ENCODE results near the gene IL17RE. TPM values are rescaled to one million over a fixed set of nuclear protein-coding genes. Genes with fewer than 3 reads are reported as not detected.

IL17RE gene
- total and polyA plus RNA-seq, 9 of the 15 experiments (the other 6 are each of a cell fraction or from before 2014, with no cell fraction given): 0.32 to 1.9 (median 0.51) TPM; not detected in 4

DNA sequence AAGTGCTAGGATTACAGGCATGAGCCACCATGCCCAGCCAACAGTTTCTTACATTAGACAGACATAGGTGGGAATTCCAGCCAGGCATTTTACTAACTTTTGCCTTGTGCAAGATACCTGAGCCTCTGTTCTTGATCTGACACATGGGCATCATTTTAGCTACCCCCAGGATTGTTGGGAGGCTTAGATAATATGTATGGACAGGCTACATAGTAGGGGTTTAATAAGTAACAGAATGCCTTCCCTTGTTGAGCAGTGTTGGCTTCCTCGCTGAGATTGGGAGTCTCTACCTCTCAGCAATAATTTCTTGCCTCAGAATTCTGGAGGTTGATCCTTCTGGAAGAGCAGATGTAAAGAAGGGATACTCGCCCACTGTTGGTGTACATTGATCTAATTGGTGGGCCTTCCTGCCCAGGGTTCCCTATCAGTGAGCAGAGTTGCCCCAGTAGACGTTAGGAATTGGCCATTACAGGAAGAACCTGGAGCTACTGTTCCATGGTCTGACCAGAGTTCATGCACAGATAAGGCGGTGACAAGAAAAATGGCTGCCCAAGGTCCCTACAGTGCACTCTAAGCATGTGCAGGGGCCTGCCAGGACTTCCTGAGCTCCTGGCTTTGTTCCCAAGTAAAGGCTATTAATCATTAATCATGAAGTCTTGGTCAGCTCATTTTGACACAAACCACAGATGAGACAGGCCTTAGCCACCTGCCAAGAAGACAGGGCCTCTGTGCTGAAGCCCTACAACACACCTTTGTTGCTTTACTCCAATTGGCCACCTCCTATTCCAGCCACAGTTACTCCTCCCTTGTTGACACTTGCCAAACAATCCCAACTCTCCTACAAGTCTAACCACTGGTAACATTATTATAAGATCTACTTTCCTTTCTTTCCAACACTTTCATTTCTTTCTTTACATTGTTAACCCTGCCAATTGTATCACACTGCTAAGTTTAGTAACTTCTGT lies 5.0 kb upstream of the IL17RE start (continued):
- TF ChIP-seq, protein P1, sequence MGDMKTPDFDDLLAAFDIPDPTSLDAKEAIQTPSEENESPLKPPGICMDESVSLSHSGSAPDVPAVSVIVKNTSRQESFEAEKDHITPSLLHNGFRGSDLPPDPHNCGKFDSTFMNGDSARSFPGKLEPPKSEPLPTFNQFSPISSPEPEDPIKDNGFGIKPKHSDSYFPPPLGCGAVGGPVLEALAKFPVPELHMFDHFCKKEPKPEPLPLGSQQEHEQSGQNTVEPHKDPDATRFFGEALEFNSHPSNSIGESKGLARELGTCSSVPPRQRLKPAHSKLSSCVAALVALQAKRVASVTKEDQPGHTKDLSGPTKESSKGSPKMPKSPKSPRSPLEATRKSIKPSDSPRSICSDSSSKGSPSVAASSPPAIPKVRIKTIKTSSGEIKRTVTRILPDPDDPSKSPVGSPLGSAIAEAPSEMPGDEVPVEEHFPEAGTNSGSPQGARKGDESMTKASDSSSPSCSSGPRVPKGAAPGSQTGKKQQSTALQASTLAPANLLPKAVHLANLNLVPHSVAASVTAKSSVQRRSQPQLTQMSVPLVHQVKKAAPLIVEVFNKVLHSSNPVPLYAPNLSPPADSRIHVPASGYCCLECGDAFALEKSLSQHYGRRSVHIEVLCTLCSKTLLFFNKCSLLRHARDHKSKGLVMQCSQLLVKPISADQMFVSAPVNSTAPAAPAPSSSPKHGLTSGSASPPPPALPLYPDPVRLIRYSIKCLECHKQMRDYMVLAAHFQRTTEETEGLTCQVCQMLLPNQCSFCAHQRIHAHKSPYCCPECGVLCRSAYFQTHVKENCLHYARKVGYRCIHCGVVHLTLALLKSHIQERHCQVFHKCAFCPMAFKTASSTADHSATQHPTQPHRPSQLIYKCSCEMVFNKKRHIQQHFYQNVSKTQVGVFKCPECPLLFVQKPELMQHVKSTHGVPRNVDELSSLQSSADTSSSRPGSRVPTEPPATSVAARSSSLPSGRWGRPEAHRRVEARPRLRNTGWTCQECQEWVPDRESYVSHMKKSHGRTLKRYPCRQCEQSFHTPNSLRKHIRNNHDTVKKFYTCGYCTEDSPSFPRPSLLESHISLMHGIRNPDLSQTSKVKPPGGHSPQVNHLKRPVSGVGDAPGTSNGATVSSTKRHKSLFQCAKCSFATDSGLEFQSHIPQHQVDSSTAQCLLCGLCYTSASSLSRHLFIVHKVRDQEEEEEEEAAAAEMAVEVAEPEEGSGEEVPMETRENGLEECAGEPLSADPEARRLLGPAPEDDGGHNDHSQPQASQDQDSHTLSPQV (IDR thresholded peaks at IDR 0.05): peak; percentile 95
- TF ChIP-seq GATAD2B (IDR thresholded peaks at IDR 0.05; ENCODE audit: borderline replicate concordance): no peak
- no peak for TF ChIP-seq ZNF24 (IDR thresholded peaks at IDR 0.05)
- TF ChIP-seq, protein P2, sequence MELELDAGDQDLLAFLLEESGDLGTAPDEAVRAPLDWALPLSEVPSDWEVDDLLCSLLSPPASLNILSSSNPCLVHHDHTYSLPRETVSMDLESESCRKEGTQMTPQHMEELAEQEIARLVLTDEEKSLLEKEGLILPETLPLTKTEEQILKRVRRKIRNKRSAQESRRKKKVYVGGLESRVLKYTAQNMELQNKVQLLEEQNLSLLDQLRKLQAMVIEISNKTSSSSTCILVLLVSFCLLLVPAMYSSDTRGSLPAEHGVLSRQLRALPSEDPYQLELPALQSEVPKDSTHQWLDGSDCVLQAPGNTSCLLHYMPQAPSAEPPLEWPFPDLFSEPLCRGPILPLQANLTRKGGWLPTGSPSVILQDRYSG (tag; conservative IDR thresholded peaks at IDR 0.05; ENCODE audit: low read depth): peak; percentile 86
- TF ChIP-seq KHSRP (IDR thresholded peaks at IDR 0.05): no peak
- TF ChIP-seq, protein P3, sequence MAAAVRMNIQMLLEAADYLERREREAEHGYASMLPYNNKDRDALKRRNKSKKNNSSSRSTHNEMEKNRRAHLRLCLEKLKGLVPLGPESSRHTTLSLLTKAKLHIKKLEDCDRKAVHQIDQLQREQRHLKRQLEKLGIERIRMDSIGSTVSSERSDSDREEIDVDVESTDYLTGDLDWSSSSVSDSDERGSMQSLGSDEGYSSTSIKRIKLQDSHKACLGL (CRISPR knock-in tag; IDR thresholded peaks at IDR 0.05; ENCODE audit: borderline replicate concordance, poor library complexity, severe bottlenecking): no peak
- TF ChIP-seq ARID3A (IDR thresholded peaks at IDR 0.05; ENCODE audit: borderline replicate concordance, low read depth, low read length): no peak
- TF ChIP-seq CREBBP (IDR thresholded peaks at IDR 0.05; ENCODE audit: low read depth, low read length): no peak
- 0 out of 2 replicates have a peak, but pooled peaks have one; percentile 62 for TF ChIP-seq ZKSCAN8 (CRISPR knock-in tag; IDR thresholded peaks at IDR 0.05)
- TF ChIP-seq TRIM24 (IDR thresholded peaks at IDR 0.05): 0 out of 4 replicates have a peak, but pooled peaks of 1 of the 2 experiments have one; percentile 10
- no peak for TF ChIP-seq ZNF212 (CRISPR knock-in tag; IDR thresholded peaks at IDR 0.05)
- 0 out of 2 replicates have a peak, but pooled peaks have one; percentile 27 for TF ChIP-seq MXI1 (IDR thresholded peaks at IDR 0.05; ENCODE audit: low read depth, low read length)
- TF ChIP-seq SMAD4 (CRISPR knock-in tag; conservative IDR thresholded peaks at IDR 0.05): peak; percentile 73
- TF ChIP-seq RBM34 (IDR thresholded peaks at IDR 0.05; ENCODE audit: borderline replicate concordance, insufficient read depth, low read length): no peak
- TF ChIP-seq ZNF668 (CRISPR knock-in tag; IDR thresholded peaks at IDR 0.05): no peak
- no peak for TF ChIP-seq PURB (CRISPR knock-in tag; IDR thresholded peaks at IDR 0.05; ENCODE audit: low read depth)
- TF ChIP-seq TSC22D4 (tag; IDR thresholded peaks at IDR 0.05): peak; percentile 27; the same call in 1 of the 2 replicates
- no peak for TF ChIP-seq ZNF436 (CRISPR knock-in tag; IDR thresholded peaks at IDR 0.05)
- TF ChIP-seq ZNF696 (CRISPR knock-in tag; conservative IDR thresholded peaks at IDR 0.05): no peak

Measured in K562 (cell line).